Stomach (tissue), 19 donors: ENCODE results near the gene SAT1. TPM values are rescaled to one million over a fixed set of nuclear protein-coding genes. Genes with fewer than 3 reads are reported as not detected.

ENCODE experiments used
- DNase-seq, 2 donors: peaks; one replicate each; pipeline versions ENCODE4 v3.0.0 to v3.0.0-alpha.2; 2013 to 2019
- H3K27ac ChIP-seq, 5 donors: fragments of 200-600 bp in 4 of 5; sonication (generic) in 4 of 5; one replicate each; pipeline ENCODE4 v1.5.1; 2013 to 2019; ENCODE audit warnings: mild to moderate bottlenecking in 1 of 5, moderate library complexity in 1 of 5
- H3K27me3 ChIP-seq, 3 donors: fragments of 200-600 bp; sonication (generic); one replicate each; pipeline ENCODE4 v1.5.1; 2017 to 2019; ENCODE audit warnings: mixed run types in 1 of 3
- H3K36me3 ChIP-seq, 4 donors: fragments of 200-600 bp; sonication (generic); 1 replicate in 3 of 4; 2 replicates in 1 of 4; pipeline ENCODE4 v1.5.1; 2016 to 2019
- H3K4me1 ChIP-seq, 4 donors: fragments of 200-600 bp; sonication (generic); one replicate each; pipeline ENCODE4 v1.5.1; 2016 to 2019
- H3K4me3 ChIP-seq, 4 donors: fragments of 200-600 bp; sonication (generic) in 3 of 4; one replicate each; pipeline ENCODE4 v1.5.1; 2016 to 2019; ENCODE audit warnings: mild to moderate bottlenecking in 1 of 4
- H3K9me3 ChIP-seq, 4 donors: fragments of 200-600 bp; sonication (generic); one replicate each; pipeline ENCODE4 v1.5.1; 2016 to 2019
- CTCF ChIP-seq, 7 experiments: fragments of 450-650 bp in 4 of 7; fragments of 200-600 bp in 3 of 7; sonication (generic) in 3 of 7; IDR thresholded peaks; one replicate each; pipeline ENCODE4 v1.5.1; 2016 to 2019; ENCODE audit warnings: antibody characterized with exemption in 7 of 7, control low read depth in 2 of 7, mild to moderate bottlenecking in 1 of 7
- EP300 ChIP-seq: sonication (generic); formaldehyde crosslinking; IDR thresholded peaks from one replicate; pipeline ENCODE4 v1.6.1; 2017; ENCODE audit warnings: antibody characterized with exemption
- POLR2A ChIP-seq, 4 donors: fragments of 450-650 bp; IDR thresholded peaks; one replicate each; pipeline ENCODE4 v1.6.1; 2016; ENCODE audit warnings: antibody characterized with exemption in 4 of 4, control low read depth in 2 of 4, mild to moderate bottlenecking in 1 of 4, moderate library complexity in 1 of 4
- POLR2AphosphoS5 ChIP-seq, 3 donors: sonication (generic); formaldehyde crosslinking; IDR thresholded peaks; one replicate each; pipeline ENCODE4 v1.6.1; 2016; ENCODE audit warnings: antibody characterized with exemption in 3 of 3
- WGBS, 5 donors: extraction: QIAGEN DNeasy Blood & Tissue Kit in 3 of 5; methylation state at CpG; one replicate each; pipeline versions ENCODE4 v1.1.5 to v1.1.7; 2013 to 2018; 5-methylcytosine and 5-hydroxymethylcytosine counted together
- intact Hi-C: fragments of 100-400 bp; cut with DNase I; formaldehyde crosslinking; loops from one replicate; pipeline ENCODE4 v1.15.1; 2023; ENCODE audit warnings: low total_unique reads
- long read RNA-seq, 10 donors: transcript quantifications; one replicate each; lab custom pipeline, GENCODE V29; 2026
- polyA plus RNA-seq, 3 donors: library from polyadenylated mRNA; stranded (reverse); fragments of 200-250 nt; gene quantifications; one replicate each; pipeline ENCODE4 v1.2.3, GENCODE V29; 2013
- total RNA-seq, 5 donors: library from RNA; depleted of rRNA; stranded (reverse); fragments of >200 nt; gene quantifications; one replicate each; pipeline versions ENCODE4 v1.1.0 to v1.2.3, GENCODE V29; 2014 to 2016
- donor health status: healthy with polysubstance abuse.
- donor health status: Bipolar disorder and iron deficiency.
- donor health status: healthy.

Gene SAT1
- total RNA-seq (1,000 to 10,000 TPM in 3 of 5 donors, 100 to 1,000 TPM in 2; 499 to 2,157 (median 1,041) TPM), polyA plus RNA-seq (1,000 to 10,000 TPM in 2 of 3 donors, 100 to 1,000 TPM in 1; 685 to 1,477 (median 1,023) TPM)
- long read RNA-seq, donor 1, transcript SAT1-207 (3 exons, 1,033 nt) = minor isoform, 32 of 87 reads
- long read RNA-seq, donor 1, transcript SAT1-209 (7 exons, 1,135 nt) = minor isoform, 5 of 87 reads
- long read RNA-seq, donor 1, transcript SAT1-204 (6 exons, 1,065 nt) = major isoform, 43 of 87 reads
- long read RNA-seq, donor 1, partial matches to known transcripts = 0 of 87 reads
- long read RNA-seq, donor 1, other reads (novel, unspliced or antisense) = 0 of 87 reads
- long read RNA-seq, donor 2, transcript SAT1-207 (3 exons, 1,033 nt) = minor isoform, 50 of 163 reads
- long read RNA-seq, donor 2, transcript SAT1-204 (6 exons, 1,065 nt) = major isoform, 68 of 163 reads
- long read RNA-seq, donor 2, transcript SAT1-202 (3 exons, 909 nt) = minor isoform, 14 of 163 reads
- long read RNA-seq, donor 2, transcript SAT1-209 (7 exons, 1,135 nt) = minor isoform, 5 of 163 reads
- long read RNA-seq, donor 2, partial matches to known transcripts = 9 of 163 reads
- long read RNA-seq, donor 2, other reads (novel, unspliced or antisense) = 13 of 163 reads
- long read RNA-seq, donor 3, transcript SAT1-204 (6 exons, 1,065 nt) = major isoform, 54 of 125 reads
- long read RNA-seq, donor 3, transcript SAT1-207 (3 exons, 1,033 nt) = minor isoform, 21 of 125 reads
- long read RNA-seq, donor 3, transcript SAT1-205 (2 exons, 826 nt) = minor isoform, 15 of 125 reads
- long read RNA-seq, donor 3, transcript SAT1-201 (2 exons, 801 nt) = minor isoform, 19 of 125 reads
- long read RNA-seq, donor 3, partial matches to known transcripts = 0 of 125 reads
- long read RNA-seq, donor 3, other reads (novel, unspliced or antisense) = 0 of 125 reads
- long read RNA-seq, donor 4, transcript SAT1-204 (6 exons, 1,065 nt) = major isoform, 12 of 19 reads
- long read RNA-seq, donor 4, partial matches to known transcripts = 0 of 19 reads
- long read RNA-seq, donor 4, other reads (novel, unspliced or antisense) = 0 of 19 reads
- long read RNA-seq, donor 5, transcript SAT1-201 (2 exons, 801 nt) = minor isoform, 9 of 74 reads
- long read RNA-seq, donor 5, transcript SAT1-204 (6 exons, 1,065 nt) = major isoform, 41 of 74 reads
- long read RNA-seq, donor 5, transcript SAT1-207 (3 exons, 1,033 nt) = minor isoform, 13 of 74 reads
- long read RNA-seq, donor 5, partial matches to known transcripts = 0 of 74 reads
- long read RNA-seq, donor 5, other reads (novel, unspliced or antisense) = 0 of 74 reads
- long read RNA-seq, donor 6, transcript SAT1-205 (2 exons, 826 nt) = minor isoform, 45 of 494 reads
- long read RNA-seq, donor 6, transcript SAT1-204 (6 exons, 1,065 nt) = major isoform, 183 of 494 reads
- long read RNA-seq, donor 6, transcript SAT1-207 (3 exons, 1,033 nt) = minor isoform, 170 of 494 reads
- long read RNA-seq, donor 6, transcript SAT1-202 (3 exons, 909 nt) = minor isoform, 27 of 494 reads
- long read RNA-seq, donor 6, partial matches to known transcripts = 0 of 494 reads
- long read RNA-seq, donor 6, other reads (novel, unspliced or antisense) = 36 of 494 reads
- long read RNA-seq, donor 7, transcript SAT1-207 (3 exons, 1,033 nt) = minor isoform, 26 of 121 reads
- long read RNA-seq, donor 7, transcript SAT1-204 (6 exons, 1,065 nt) = major isoform, 67 of 121 reads
- long read RNA-seq, donor 7, transcript SAT1-201 (2 exons, 801 nt) = minor isoform, 7 of 121 reads
- long read RNA-seq, donor 7, transcript SAT1-202 (3 exons, 909 nt) = minor isoform, 8 of 121 reads
- long read RNA-seq, donor 7, partial matches to known transcripts = 0 of 121 reads
- long read RNA-seq, donor 7, other reads (novel, unspliced or antisense) = 7 of 121 reads
- long read RNA-seq, donor 8, transcript SAT1-204 (6 exons, 1,065 nt) = minor isoform, 66 of 204 reads
- long read RNA-seq, donor 8, transcript SAT1-201 (2 exons, 801 nt) = minor isoform, 22 of 204 reads
- long read RNA-seq, donor 8, transcript SAT1-207 (3 exons, 1,033 nt) = major isoform, 68 of 204 reads
- long read RNA-seq, donor 8, transcript SAT1-202 (3 exons, 909 nt) = minor isoform, 26 of 204 reads
- long read RNA-seq, donor 8, partial matches to known transcripts = 0 of 204 reads
- long read RNA-seq, donor 8, other reads (novel, unspliced or antisense) = 7 of 204 reads
- long read RNA-seq, donor 9, transcript SAT1-202 (3 exons, 909 nt) = minor isoform, 14 of 111 reads
- long read RNA-seq, donor 9, transcript SAT1-201 (2 exons, 801 nt) = minor isoform, 9 of 111 reads
- long read RNA-seq, donor 9, transcript SAT1-209 (7 exons, 1,135 nt) = minor isoform, 8 of 111 reads
- long read RNA-seq, donor 9, transcript SAT1-204 (6 exons, 1,065 nt) = major isoform, 72 of 111 reads
- long read RNA-seq, donor 9, partial matches to known transcripts = 0 of 111 reads
- long read RNA-seq, donor 9, other reads (novel, unspliced or antisense) = 0 of 111 reads
- long read RNA-seq, donor 10, transcript SAT1-205 (2 exons, 826 nt) = minor isoform, 6 of 117 reads
- long read RNA-seq, donor 10, transcript SAT1-204 (6 exons, 1,065 nt) = major isoform, 59 of 117 reads
- long read RNA-seq, donor 10, transcript SAT1-202 (3 exons, 909 nt) = minor isoform, 7 of 117 reads
- long read RNA-seq, donor 10, transcript SAT1-207 (3 exons, 1,033 nt) = minor isoform, 31 of 117 reads
- long read RNA-seq, donor 10, partial matches to known transcripts = 0 of 117 reads
- long read RNA-seq, donor 10, other reads (novel, unspliced or antisense) = 6 of 117 reads

- H3K4me3 ChIP-seq = peak within 1 kb of the TSS; percentile 53 to 64 (median 56)
- peaks cover 3 to 18% (median 10%) of the 10 kb centered on the region in 4 donors for H3K36me3 ChIP-seq
- peaks cover 0 to 7% (median 2%) of the 10 kb centered on the region in 4 donors for H3K4me1 ChIP-seq
- WGBS, 5 donors = 0 to 43% (median 5%) methylated on average over 17 to 58 of the region's 58 CpGs
- intact Hi-C loops = no loop called here
- peak within 1 kb of the TSS; percentile 94 to 96 (median 95) for H3K27ac ChIP-seq
- peak; percentile 96 to 97 for DNase-seq
- no peaks in the 10 kb centered on the region for H3K9me3 ChIP-seq
- TF ChIP-seq POLR2AphosphoS5 (IDR thresholded peaks at IDR 0.05) (peak; percentile 78 to 100 (median 99)), EP300 (no peak), CTCF (IDR thresholded peaks at IDR 0.05) (peak in 5 of 7 experiments; percentile 29 to 79 (median 68)), POLR2A (IDR thresholded peaks at IDR 0.05) (peak in 2 of 4 donors; percentile 88 to 97)
- H3K27me3 ChIP-seq = no peaks in the 10 kb centered on the region
Measured at GRCh38 chrX:23782863-23783588, at the start of gene SAT1. Gene SAT1, plus strand, starts transcription at chrX:23783173. Its CDS starts 179 bp downstream, at chrX:23783352.

- 23 to 34% (median 28%) methylated on average over 3 of the region's 3 CpGs for WGBS, 5 donors
- intact Hi-C loops = no loop called here
- TF ChIP-seq POLR2A (IDR thresholded peaks at IDR 0.05) (no peak), CTCF (IDR thresholded peaks at IDR 0.05) (no peak), POLR2AphosphoS5 (IDR thresholded peaks at IDR 0.05) (no peak), EP300 (no peak)
- no peak overlapping the region for H3K27ac ChIP-seq
- no peaks in the 10 kb centered on the region for H3K9me3 ChIP-seq
- peaks cover 0 to 17% (median 4%) of the 10 kb centered on the region in 4 donors for H3K4me1 ChIP-seq
- H3K36me3 ChIP-seq = peaks cover 0 to 19% (median 13%) of the 10 kb centered on the region in 4 donors
- no peak overlapping the region for H3K4me3 ChIP-seq
- no peak for DNase-seq
- H3K27me3 ChIP-seq = no peaks in the 10 kb centered on the region
Measured at GRCh38 chrX:23736030-23736429, 46.9 kb upstream of the SAT1 start.
